Measurements from ENCODE around the gene CLDN11.

The CLDN11 gene

DNA sequence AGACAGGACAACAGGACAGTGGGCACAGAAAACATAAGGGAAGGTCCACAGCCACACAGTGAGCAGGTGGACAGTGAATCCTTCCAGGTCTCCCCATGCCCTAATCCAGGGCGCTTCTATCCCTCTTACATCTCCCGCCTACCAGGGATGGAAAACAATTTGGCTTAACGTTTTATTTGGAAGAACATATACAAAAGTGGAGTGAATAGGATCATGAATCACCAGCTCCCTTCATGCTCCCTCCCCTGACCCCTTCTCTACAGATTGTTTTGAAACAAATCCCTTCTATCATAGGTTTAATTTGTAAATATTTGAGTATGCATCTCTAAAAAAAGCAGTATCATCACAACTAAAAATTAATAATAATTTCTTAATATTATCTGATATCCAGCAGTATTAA is 52.5 kb downstream of the CLDN11 start:
- no peak for DNase-seq

DNA sequence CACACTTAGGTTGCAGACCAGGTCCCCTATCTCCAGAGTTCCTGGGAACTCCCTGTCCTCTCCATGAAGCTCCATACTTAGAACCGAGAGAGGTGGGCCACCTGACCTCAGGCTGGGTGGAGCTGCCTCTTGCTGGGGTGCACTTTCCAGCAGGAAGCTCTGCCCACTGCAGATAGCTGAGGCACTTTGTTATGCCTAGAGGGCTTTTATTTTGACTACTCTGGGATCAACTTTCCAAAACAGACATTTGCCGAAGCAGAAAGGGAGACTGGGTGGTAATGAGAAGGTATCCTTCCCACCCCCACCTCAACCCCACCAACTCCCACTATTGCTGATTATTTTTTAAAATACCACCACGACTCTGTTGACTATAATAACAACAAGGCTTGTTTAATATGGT is 54.7 kb downstream of the CLDN11 start:
- no peak for DNase-seq

DNA sequence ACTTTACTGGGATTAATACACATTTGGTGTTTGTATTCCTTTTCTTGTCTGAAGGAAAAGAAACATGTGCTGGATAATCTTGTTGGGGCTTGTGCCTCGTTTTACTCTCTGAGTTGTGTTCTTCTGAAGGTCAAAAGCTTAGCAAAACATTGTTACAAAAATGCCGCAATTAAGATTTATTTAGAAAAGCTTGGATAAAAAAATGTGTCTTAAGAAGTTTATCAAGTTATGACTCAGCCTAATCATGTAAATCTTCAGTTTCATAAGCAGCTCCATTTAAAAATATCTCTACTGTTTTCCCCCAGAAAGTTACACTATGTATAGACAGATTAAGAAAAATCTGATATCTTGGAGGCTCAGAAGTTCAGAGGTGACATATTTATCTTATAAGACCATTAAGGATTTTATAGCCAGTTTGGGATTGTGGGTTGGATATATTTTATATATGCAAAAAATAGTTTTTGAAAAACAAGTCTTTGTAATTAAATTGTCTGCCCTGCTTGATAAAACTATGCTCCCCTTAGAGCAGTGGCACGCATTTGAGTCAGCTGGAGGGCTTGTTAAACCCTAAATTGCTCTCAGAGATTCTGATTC is 56.5 kb downstream of the CLDN11 start:
- no peak for DNase-seq

DNA sequence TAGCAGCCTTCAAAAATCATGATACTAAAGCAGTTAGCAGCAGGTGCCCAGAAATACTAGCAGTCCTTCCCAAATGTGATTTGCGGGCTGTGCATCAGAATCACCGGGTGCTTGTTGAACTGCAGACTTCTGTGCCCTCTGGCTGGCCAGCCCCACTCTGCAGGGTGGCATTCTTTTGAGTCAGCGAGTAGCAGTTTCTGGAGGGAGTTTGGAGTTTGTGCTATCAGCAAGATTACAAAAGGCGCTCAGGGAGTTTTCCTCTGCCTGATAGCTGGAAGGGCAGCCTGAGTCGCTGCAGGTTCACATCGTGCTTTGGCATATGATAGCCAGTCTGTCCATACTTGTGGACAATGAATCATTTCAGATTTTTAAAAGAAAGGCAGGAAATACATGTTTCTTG is 57.6 kb downstream of the CLDN11 start:
- no peak for DNase-seq

DNA sequence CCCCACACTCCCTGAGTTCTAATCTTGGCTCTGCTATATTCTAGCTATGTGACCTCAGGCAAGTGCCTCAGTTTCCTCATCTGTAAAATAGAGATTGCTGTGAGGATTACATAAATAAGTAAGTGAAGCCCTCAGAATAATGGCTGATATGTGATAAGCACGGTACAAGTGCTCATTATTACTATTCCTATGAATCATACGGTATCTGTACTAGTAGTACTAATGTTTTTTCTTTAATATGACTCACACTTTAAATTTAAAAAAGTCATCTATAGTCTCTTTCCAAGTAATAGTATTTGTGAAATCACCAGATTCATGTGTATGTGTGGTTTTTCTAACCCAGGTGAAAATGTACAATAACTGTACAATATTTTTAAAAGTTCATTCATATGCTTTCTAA is 58.7 kb downstream of the CLDN11 start:
- no peak for DNase-seq

DNA sequence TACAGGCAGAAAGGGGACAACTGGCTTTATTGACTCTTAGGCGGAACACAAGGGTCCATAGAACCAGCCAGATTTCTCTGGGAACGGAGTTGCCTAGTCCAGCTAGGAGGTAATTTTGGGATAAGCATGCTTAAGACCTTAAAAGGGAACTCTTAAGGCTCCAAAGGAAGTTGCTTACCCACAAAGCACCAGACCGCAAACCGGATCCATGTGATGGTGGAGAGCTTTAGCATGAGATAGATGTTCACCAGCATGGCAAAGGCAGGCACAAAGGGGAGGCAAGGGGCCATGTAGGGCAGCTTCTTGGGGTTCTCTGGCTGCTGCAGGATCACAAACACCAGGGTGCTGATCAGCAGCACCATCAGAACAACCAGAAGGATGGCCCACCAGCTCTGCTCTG is 61.4 kb downstream of the CLDN11 start:
- no peak for DNase-seq

DNA sequence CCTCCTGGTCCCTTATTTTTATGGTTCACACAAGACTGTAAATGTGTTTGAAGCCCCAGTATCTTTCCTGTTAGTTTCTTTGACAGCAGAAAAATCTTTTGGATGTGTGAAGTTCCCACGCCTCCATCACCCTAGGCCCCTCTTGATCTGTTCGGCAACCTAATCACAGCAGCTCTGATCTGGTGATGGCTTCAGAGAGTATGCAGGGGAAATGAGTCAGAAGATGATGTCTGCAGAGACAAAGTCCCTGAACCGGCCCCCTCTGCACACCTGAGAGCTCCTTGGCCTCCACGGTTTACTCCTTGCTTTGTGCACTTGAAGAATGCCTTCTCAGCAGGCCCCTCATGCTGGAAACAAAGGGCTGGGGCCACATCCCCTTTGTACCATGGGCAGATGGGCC is 63.5 kb downstream of the CLDN11 start:
- DNase-seq: no peak

DNA sequence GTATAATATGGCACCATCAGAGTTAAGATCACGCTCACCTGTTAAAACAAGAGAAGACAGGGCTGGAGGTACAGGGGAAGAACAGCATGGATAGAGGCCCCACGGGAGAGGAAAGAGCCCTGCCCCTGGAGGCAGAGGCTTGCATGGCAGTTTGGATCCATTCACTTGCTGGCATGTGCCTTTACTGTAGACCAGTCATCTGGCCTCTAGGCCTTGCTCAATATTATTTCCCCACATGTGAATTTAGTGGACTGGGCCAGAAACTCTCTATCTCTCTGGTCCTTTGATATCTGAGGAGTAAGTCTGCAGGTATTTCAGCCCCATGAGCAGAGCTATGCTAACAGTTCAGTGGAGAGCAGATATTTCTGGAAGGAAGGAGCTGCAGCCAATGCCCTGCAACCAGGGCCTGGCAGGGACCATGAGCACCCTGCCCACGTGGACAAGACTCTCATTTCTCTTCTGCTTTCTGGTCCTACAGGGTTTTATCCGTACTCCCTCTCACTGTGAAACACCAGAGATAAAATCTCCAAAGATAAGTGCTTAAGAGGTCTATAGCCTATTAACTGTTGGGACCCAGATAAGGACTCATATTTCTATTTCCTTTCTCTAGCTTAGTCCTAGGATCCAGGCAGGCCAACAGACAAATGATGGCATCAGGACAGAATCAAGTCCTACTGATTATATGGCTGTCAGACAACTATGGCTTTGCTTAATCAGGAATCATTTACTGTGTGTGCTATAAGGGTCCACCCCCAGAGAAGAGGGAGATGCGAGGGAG is 65.0 kb downstream of the CLDN11 start:
- no peak for DNase-seq

Measured in T-helper 1 cell (primary cell).